Glutamatergic neuron (in vitro differentiated cells): ENCODE measurements around the gene MAT2A. TPM values are rescaled to one million over a fixed set of nuclear protein-coding genes. Genes with fewer than 3 reads are reported as not detected.

Source experiments
- DNase-seq: peaks from one replicate; pipeline ENCODE4 v3.0.0; 2022
- H3K27ac Mint-ChIP-seq: one replicate; pipeline ENCODE4 v1.8.0; 2020; ENCODE audit warnings: mild to moderate bottlenecking, mixed read lengths, inconsistent platforms; ENCODE audit not compliant: unreplicated experiment
- H3K27me3 Mint-ChIP-seq: one replicate; pipeline ENCODE4 v1.8.0; 2020; ENCODE audit warnings: mild to moderate bottlenecking, moderate library complexity, mixed read lengths, inconsistent platforms; ENCODE audit not compliant: unreplicated experiment
- H3K36me3 Mint-ChIP-seq: one replicate; pipeline ENCODE4 v1.8.0; 2020; ENCODE audit warnings: mild to moderate bottlenecking, mixed read lengths, inconsistent platforms; ENCODE audit not compliant: unreplicated experiment
- H3K4me1 Mint-ChIP-seq: one replicate; pipeline ENCODE4 v1.8.0; 2020; ENCODE audit warnings: mild to moderate bottlenecking, low read depth, mixed read lengths, inconsistent platforms; ENCODE audit not compliant: unreplicated experiment
- H3K4me3 Mint-ChIP-seq: one replicate; pipeline ENCODE4 v1.8.0; 2020; ENCODE audit warnings: mild to moderate bottlenecking, mixed read lengths, inconsistent platforms; ENCODE audit not compliant: unreplicated experiment
- H3K9me3 Mint-ChIP-seq: one replicate; pipeline ENCODE4 v1.8.0; 2020; ENCODE audit warnings: mild to moderate bottlenecking, moderate library complexity, mixed read lengths, inconsistent platforms; ENCODE audit not compliant: unreplicated experiment
- CTCF ChIP-seq: fragments of 200-600 bp; sonication (generic); IDR thresholded peaks from one replicate; pipeline ENCODE4 v1.5.0; 2021; ENCODE audit not compliant: partially characterized antibody, unreplicated experiment
- total RNA-seq: library from RNA; stranded (reverse); fragmentation: NEBNext Ultra II Directional; extraction: Animal tissue kit (Norgen Biotek cat#: 25700); gene quantifications from one replicate; pipeline ENCODE4 v1.2.1, GENCODE V29; 2021; ENCODE audit not compliant: unreplicated experiment

The MAT2A gene
- total RNA-seq, 1 donor from 2014 or later, result 302 TPM

- no peak overlapping the region for H3K4me3 Mint-ChIP-seq
- no peak for DNase-seq
- peaks cover 4% of the 10 kb centered on the region for H3K9me3 Mint-ChIP-seq
- no peak for TF ChIP-seq CTCF
- peaks cover 5% of the 10 kb centered on the region for H3K36me3 Mint-ChIP-seq
- peaks cover 22% of the 10 kb centered on the region for H3K4me1 Mint-ChIP-seq
- peaks cover 3% of the 10 kb centered on the region for H3K27me3 Mint-ChIP-seq
- H3K27ac Mint-ChIP-seq, result no peak overlapping the region
Observed at GRCh38 chr2:85547089-85547858, 8.3 kb downstream of the MAT2A start.

GRCh38 chr2:85547859-85548607 lies 9.1 kb downstream of the MAT2A start:
- no peak for TF ChIP-seq CTCF
- Mint-ChIP-seq H3K27ac (no peak overlapping the region), H3K36me3 (peaks cover 4% of the 10 kb centered on the region), H3K9me3 (peaks cover 4% of the 10 kb centered on the region), H3K27me3 (peaks cover 3% of the 10 kb centered on the region), H3K4me1 (peaks cover 14% of the 10 kb centered on the region), H3K4me3 (no peak overlapping the region)
- DNase-seq, result no peak

- no peak for DNase-seq
- Mint-ChIP-seq H3K36me3 (no peaks in the 10 kb centered on the region), H3K27me3 (peaks cover 3% of the 10 kb centered on the region), H3K27ac (no peak overlapping the region), H3K4me1 (peaks cover 9% of the 10 kb centered on the region), H3K9me3 (peaks cover 4% of the 10 kb centered on the region), H3K4me3 (no peak overlapping the region)
- no peak for TF ChIP-seq CTCF
Observed at GRCh38 chr2:85548608-85548900, 9.6 kb downstream of the MAT2A start.

- Mint-ChIP-seq H3K27ac (no peak overlapping the region), H3K4me1 (peaks cover 5% of the 10 kb centered on the region), H3K27me3 (peaks cover 3% of the 10 kb centered on the region), H3K4me3 (no peak overlapping the region), H3K36me3 (no peaks in the 10 kb centered on the region), H3K9me3 (peaks cover 4% of the 10 kb centered on the region)
- no peak for TF ChIP-seq CTCF
- no peak for DNase-seq
Observed at GRCh38 chr2:85549095-85549494, 10.1 kb downstream of the MAT2A start.

- Mint-ChIP-seq H3K4me1 (peaks cover 2% of the 10 kb centered on the region), H3K27me3 (peaks cover 3% of the 10 kb centered on the region), H3K27ac (no peak overlapping the region), H3K36me3 (no peaks in the 10 kb centered on the region), H3K4me3 (no peak overlapping the region), H3K9me3 (peaks cover 5% of the 10 kb centered on the region)
- no peak for TF ChIP-seq CTCF
- DNase-seq, result no peak
Observed at GRCh38 chr2:85549826-85550225, 10.9 kb downstream of the MAT2A start.
